A549 (cell line): ENCODE measurements around the gene ARRDC3.

Experiments
- CEBPB ChIP-seq, 2 experiments: fragments of >200 bp in 1 of 2; sonication (Bioruptor Twin) in 1 of 2; formaldehyde crosslinking in 1 of 2; IDR thresholded peaks; 2 replicates each; pipeline ENCODE4 v1.6.1; 2012 to 2016
- CHD2 ChIP-seq: fragments of 150-350 bp; IDR thresholded peaks from 2 replicates; pipeline ENCODE4 v1.6.1; 2014; ENCODE audit warnings: low read length; ENCODE audit not compliant: partially characterized antibody
- MAZ ChIP-seq: fragments of 150-350 bp; IDR thresholded peaks from 2 replicates; pipeline ENCODE4 v1.6.1; 2014; ENCODE audit warnings: antibody characterized with exemption, low read depth, low read length, borderline replicate concordance
- POLR2A ChIP-seq: IDR thresholded peaks from 2 replicates; pipeline ENCODE4 v1.6.1; 2012; ENCODE audit warnings: mild to moderate bottlenecking, low read length
- RAD21 ChIP-seq, 2 experiments: fragments of >200 bp in 1 of 2; sonication (Bioruptor Twin) in 1 of 2; formaldehyde crosslinking in 1 of 2; IDR thresholded peaks in 1 of 2; conservative IDR thresholded peaks in 1 of 2; 2 replicates in 1 of 2; 3 replicates in 1 of 2; pipeline ENCODE4 v1.6.1; 2012 to 2018; ENCODE audit warnings: inconsistent platforms in 1 of 2
- TF ChIP-seq, protein P1 (sequence below): fragments of >200 bp; sonication (Bioruptor Twin); formaldehyde crosslinking; IDR thresholded peaks from 3 replicates; pipeline ENCODE4 v1.5.1; 2016

DNA sequence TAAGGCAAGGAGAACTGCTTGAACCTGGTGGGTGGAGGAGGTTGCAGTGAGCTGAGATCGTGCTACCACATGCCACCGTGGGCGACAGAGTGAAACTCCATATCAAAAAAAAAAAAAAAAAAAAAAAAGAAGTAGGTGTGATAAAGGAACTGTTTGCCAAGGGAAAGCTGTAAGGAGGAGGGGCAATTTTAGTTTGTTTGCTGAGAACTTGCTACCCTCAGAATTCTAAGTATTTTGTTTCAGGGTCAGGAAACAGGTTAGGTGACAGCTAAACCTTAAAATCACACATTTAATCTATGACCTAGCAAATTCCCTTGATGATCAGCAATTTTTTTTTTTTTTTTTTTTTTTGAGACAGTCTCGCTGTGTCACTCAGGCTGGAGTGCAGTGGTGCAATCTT is 7.2 kb upstream of the ARRDC3 start:
- TF ChIP-seq POLR2A (no peak), RAD21 (conservative IDR thresholded peaks at IDR 0.05 in 1 of 2, IDR thresholded peaks at IDR 0.05 in 1 of 2) (no peak), CHD2 (no peak), MAZ (no peak), CEBPB (IDR thresholded peaks at IDR 0.05) (no peak)
- TF ChIP-seq, protein P1, sequence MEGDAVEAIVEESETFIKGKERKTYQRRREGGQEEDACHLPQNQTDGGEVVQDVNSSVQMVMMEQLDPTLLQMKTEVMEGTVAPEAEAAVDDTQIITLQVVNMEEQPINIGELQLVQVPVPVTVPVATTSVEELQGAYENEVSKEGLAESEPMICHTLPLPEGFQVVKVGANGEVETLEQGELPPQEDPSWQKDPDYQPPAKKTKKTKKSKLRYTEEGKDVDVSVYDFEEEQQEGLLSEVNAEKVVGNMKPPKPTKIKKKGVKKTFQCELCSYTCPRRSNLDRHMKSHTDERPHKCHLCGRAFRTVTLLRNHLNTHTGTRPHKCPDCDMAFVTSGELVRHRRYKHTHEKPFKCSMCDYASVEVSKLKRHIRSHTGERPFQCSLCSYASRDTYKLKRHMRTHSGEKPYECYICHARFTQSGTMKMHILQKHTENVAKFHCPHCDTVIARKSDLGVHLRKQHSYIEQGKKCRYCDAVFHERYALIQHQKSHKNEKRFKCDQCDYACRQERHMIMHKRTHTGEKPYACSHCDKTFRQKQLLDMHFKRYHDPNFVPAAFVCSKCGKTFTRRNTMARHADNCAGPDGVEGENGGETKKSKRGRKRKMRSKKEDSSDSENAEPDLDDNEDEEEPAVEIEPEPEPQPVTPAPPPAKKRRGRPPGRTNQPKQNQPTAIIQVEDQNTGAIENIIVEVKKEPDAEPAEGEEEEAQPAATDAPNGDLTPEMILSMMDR = no peak
